COR-L47 (cell line): ENCODE results near the gene ROBO1.
"Not testable (repeated sequence)": the region's sequence is repeated elsewhere in the genome, so short reads cannot be mapped to it uniquely, and the experiment has no call there.

Experiments used
- DNase-seq: peaks from one replicate; lab custom pipeline; 2025; lab: John Stamatoyannopoulos, UW

Gene ROBO1

GRCh38 chr3:79767905-79768267 lies at the start of gene ROBO1:
Gene ROBO1 (minus strand): TSS chr3:79767998.
- no peak for DNase-seq

DNA sequence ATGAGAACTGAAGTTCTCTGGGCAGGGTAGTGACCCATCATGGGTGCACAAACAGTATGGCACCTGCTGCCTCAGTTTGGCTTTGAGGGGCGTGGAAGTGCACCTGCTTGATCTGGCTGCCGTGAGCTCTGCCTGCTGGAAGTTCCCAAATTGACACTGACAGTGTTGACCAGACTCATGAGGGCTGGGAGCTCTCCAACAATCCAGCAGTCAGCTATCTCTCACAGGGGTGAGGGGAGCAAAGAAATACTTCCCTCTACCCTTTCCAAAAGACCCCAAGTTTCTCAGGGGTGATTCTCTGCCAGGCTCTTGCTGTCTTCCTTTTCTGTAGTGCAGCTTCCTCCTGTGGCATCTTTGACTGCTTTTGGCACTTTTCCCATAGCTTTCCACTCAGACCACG lies 49.4 kb upstream of the ROBO1 start:
- DNase-seq = no peak

GRCh38 chr3:79815478-79815877 lies 47.7 kb upstream of the ROBO1 start:
- DNase-seq = no peak

GRCh38 chr3:79810581-79810980 lies 42.8 kb upstream of the ROBO1 start:
- DNase-seq = no peak

- no peak for DNase-seq
Observed at GRCh38 chr3:79810092-79810491, 42.3 kb upstream of the ROBO1 start.

GRCh38 chr3:79809106-79809505 lies 41.3 kb upstream of the ROBO1 start:
- no peak for DNase-seq

DNA sequence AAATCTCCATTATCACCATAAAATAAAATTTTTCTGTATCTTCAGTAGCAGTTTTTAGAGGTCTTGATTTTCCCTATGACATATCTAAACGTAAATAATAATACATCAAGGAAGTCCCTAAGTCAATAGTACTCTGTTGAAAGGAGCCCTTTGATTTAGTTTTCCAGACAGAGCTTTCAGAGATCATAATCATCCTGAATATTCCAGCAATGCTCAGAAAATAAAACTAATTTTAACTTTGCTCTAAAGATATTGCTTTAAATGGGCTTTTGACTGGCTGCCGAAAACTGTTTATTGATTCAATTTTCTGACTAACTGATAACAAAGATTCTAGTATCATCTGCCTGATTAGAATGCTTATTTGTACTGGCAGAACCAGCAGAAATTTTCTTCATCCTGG lies 40.7 kb upstream of the ROBO1 start:
- DNase-seq = no peak

GRCh38 chr3:79790177-79790576 lies 22.4 kb upstream of the ROBO1 start:
- not testable (repeated sequence) for DNase-seq

- DNase-seq = no peak
Observed at GRCh38 chr3:79773291-79773690, 5.5 kb upstream of the ROBO1 start.

GRCh38 chr3:79769229-79769628 lies 1.4 kb upstream of the ROBO1 start:
- no peak for DNase-seq

DNA sequence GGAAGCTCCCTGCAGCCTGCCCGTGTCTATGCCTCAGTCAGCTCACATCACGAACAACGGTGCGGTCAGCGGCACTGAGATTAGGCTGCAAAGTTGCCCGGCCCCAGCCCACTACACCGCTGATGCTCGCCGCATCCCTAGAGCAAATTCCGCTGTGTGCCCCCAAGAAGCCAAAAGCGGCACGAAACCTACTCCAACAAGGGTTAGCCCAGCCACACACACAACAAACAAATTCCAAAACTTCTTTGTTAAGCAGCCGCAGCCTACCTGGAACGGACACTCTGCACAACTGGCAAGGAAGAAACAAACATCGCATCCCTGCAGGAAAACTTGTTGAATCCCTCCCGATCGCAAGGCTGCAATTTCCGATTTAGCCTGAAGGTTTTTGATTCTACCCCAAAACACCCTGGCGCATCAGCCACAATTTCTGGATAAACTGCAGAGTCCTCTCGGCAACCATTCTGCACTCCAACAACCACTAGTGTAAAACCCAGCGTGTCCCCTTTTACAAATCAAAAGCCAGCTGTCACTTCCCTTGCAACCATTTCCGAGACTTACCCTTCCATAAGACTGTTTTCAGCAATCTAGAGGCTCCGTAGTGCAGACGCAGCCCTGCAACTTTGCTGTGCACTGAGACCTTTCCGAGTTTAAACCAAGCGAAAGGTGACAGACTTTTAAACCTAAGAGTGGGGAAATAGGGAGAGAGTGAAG lies 449 bp downstream of the ROBO1 start:
- no peak for DNase-seq

DNA sequence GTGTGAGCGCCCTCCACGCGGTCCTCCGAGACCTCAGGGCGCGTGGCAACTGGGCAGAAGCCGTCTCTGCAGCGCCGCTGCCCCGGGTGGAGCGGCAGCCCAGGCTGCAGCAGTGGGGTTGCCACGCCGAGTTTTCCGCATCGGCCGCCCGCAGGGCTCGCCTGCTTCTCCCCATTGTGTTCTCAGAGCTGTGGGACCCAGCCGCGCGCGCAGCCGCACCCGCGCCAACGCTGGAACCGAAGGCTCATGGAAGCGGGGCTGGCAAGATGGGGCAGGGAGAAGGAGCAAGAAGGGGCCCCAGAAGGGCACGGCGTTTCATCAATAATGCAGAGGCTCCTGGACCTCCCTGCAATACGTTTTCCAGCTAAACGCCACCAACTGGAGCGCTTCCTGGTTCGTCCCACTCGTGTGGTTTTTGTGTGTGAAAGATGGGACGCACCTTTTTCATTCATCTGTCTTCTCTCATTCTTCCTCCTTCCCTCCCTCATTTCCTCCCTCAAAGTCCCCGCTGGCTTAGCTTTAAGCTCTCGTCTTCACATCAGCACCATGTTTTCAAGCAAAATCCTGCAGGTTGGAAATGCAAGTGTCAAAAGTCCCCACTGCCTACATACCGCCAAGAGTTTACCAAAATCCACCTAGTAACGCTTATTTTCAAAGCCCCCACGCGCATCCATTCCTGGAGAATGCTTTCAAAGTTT lies 1.2 kb downstream of the ROBO1 start:
- DNase-seq = no peak

- no peak for DNase-seq
Observed at GRCh38 chr3:79765911-79766310, 1.9 kb downstream of the ROBO1 start.

DNA sequence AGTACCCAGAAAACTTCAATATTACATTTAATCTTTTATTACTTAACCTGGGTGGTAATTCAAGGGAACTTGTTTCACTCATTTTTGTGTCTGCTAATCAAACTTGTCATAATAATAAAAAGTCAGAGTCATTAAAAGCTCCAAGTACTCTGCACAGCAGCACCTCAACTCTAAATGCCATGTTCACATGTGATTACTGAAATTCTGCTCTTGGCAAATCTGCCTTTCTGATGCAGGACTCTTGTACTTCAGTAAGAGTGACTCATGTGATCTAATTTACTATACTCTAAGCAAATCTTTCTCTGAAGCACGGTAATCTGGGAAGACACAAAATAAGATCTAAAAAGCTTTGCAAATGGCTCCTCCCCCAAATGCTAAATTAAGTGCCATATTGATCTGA lies 6.4 kb downstream of the ROBO1 start:
- no peak for DNase-seq

GRCh38 chr3:79751703-79752102 lies 16.1 kb downstream of the ROBO1 start:
- no peak for DNase-seq

DNA sequence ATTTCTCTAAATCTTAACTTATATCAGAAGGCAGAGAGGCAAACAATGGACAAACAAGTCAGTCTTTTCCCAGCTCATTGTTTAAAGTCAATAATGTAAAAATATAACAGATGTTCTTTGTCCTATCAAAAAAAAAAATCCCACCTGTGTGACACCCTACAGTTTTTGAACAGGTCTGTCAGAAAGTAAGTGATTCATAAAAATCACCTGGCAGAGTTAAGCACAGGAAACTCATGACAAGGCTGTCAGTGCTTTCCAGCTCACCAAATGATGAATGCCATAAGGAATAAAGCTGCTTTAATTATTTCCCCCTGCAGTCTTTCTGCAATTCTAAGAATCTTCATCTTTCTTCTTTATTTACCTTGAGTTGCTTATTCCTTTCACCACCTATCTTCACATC lies 30.3 kb downstream of the ROBO1 start:
- no peak for DNase-seq

DNA sequence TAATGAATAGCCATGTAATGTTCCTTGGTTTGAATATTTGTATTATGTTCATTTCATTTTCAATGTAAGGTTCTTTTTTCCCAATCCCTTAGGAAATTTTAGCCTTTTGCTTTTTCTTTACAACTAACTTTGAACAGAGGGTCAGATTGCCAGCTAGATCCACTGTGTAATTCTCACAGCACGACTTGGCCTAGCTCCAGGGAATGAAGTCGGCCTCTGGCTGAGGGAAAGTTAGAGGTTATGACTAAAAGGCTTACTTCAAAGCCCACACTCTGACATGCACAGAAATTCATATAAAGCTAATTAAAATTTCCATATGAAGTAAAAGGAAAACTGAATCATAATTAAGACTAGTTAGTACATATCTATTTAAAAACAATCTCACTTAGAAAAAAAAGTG lies 38.7 kb downstream of the ROBO1 start:
- peak; percentile 35 for DNase-seq

DNA sequence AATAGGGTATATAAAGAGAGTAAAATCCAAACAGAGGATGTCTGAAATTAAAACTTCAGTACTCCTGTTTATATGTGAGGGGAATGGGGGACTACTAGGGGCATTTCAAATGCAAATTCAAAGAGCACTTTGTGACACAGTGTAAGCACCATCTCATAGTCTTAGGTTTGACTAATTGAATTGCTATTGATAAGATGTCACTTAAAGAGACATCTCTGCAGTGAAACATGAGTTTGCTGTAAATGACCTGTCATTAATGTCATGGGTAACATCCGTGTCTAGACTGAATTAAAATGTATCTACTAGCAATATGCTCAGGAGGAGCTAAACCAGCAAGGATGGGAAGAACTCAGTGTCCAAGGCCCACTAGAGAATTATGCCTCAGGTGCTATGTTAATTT lies 41.0 kb downstream of the ROBO1 start:
- no peak for DNase-seq

GRCh38 chr3:79724206-79724605 lies 43.6 kb downstream of the ROBO1 start:
- no peak for DNase-seq

DNA sequence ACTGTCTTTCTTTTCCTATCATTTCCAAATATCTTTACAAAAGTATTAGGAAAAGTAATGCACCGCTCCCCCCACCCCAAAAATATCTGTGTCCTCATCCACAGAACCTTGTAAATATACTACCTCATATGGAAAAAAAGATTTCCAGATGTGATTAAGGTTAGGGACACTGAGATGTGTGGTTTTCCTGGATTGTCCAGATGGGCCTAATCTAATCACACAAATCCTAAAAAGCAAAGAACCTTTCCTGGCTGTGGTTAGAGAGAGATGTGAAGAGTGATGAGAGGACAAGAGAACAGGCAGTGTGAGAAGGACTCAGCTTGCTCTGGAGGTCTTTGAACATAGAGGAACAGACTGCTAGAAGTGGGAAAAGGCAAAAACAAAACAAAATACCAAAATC lies 77.7 kb downstream of the ROBO1 start:
- no peak for DNase-seq

GRCh38 chr3:79685108-79685507 lies 82.7 kb downstream of the ROBO1 start:
- no peak for DNase-seq

DNA sequence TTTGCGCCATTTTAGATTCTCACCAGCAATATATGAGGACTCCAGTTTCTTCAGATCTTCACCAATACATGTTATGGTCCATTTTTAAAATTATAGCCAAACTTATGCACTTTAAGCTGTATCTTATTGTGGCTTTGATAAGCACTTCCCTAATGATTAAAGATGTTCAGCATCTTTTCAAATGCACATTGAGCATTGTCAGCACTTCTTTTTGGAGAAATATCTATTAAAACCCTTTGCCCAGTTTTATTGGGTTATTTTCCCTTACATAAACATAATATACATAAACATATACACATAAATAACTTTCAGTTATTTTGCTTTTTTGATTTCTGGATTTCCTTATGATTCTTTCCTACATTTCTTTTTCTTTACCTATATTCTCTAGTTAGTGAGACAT lies 83.8 kb downstream of the ROBO1 start:
- DNase-seq = no peak

DNA sequence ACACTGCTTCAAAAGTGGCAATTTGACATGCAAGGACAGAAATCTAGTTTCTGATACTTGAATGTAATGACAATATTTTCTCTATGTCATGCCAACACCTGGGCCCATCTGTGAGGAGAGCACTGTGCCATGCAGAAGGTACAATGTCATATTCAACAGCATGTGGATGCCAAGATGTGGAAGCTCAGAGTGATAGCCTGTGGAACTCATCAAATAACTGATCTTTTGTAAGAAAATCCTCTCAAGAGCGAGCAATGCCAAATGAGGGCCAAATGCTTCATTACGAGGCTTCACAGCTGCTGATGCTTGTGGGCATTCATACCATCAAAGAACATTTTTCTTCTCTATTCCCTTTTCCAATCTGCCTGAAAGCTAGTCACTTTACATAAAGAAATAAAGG lies 95.1 kb downstream of the ROBO1 start:
- DNase-seq = no peak

DNA sequence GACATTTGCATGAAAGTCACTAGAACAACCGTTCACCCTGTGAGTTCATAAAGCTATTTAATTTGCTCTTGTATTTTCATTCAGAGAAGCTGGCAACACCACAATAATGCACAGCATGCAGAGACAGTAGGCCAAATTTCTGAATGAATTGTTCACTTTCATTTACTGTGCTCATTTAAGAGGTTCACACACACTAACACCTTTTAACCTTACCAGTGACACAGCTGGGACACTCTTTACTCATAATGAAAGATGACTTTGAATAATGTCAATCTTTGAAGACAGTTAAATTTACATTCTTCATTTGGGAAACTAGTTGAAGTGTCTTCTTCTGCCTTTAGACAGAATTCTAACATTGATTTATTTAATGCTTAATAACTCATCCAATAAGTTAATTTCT lies 95.7 kb downstream of the ROBO1 start:
- no peak for DNase-seq
